Activated effector memory CD4-positive, alpha-beta T cell treated with anti-CD3 and anti-CD28 coated beads, Interleukin-2, amount 50 U/mL, for 16 hours (primary cell): ENCODE data around the gene SYN1.
A peak's percentile ranks its signal among the peaks of the same experiment; 100 is the strongest.

Experiments used
- DNase-seq: peaks from one replicate; pipeline ENCODE4 v3.0.0-alpha.2; 2020

The SYN1 gene

GRCh38 chrX:47593522-47593921 is 26.1 kb downstream of the SYN1 start:
- DNase-seq = no peak

DNA sequence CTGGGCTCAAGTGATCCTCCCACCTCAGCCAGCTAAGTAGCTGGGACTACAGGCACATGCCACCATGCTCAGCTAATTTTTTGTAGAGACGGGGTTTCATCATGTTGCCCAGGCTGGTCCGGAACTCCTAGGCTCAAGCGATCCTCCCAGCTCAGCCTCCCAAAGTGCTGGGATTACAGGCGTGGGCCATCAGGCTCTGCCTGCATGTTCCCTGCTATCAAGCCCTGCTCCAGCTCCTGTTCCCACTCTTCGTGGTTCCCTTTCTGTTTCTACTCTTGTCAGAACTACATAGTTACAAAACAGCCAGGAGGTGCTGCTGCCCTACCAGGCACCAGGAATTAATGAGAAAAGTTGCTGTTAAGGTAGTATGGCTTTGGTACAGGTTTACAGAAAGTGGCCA is 28.7 kb downstream of the SYN1 start:
- DNase-seq = no peak

DNA sequence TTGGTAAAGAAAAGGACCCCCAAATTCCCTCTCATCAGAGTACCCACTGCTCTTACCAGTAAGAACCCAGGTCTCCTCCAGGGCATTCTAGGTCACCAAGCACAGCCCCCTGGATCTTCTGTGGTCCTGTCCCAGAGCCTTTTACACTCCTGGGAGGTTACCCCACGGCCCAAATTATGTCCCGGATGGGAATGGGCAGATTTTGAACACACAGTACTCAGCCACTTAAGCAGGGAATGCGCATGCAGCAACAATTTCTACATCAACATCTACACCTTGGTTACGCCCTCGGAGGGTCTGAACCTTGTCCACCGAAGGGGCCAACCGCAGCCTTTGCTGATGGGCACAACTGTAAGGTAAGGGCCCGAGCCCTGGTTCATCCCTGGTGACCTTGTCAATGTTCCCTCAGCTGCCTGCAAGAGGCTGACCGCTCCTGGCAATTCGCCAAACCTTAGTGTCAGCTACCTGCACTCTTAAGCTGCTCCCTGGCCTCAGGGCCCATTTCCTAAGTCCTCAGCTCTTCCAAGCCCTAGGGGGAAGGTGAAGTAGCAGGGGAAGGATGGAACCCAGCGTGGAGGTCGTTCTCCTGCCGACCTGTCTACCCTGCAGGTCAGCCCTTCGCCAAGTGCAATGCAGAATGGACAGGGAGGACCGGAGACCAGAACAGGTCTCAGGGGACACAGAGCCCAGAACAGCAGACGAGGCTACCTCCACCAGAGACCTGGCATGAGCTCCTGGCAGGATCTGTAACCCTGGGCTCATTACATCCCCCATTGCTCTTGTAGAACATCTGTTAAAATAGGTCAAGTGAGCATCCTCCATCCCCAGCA is 31.5 kb downstream of the SYN1 start:
- DNase-seq = no peak

DNA sequence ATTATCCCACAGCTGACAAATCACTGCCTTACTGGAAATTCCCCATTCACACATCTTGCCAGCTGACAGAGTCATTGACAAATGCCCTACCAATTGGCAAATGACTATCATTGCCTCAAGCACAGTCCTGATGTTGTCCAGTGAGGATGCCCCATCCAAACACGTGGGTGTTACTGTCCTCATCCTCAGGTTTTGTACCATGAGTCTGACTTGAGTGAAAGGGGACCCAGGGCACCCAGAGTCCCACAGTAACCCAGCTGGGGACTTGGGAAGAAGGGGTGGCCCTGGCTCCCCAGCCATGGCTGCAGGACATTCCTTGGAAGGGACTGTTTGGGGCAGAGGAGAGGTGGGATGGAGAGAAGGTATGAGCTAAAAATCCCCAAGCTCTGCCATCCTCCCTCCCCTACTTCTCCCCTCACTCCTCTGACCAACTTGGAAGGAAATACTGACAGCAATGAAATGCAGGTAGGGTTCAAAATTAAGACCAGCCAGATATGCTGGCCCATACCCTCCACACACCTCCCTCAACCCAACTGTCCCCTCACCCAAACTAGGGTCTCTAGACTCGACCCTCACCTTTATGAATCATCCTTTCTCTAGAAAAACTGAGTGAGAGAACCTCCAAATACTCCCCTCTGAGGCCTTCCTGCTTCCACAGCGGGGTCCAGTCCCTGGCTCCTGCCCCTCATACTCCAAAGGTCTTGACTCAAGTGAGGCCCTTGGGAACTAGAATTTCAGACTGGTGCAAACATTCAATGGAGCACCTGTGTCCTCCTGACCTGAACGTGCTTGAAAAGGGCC is 32.4 kb downstream of the SYN1 start:
- no peak for DNase-seq

GRCh38 chrX:47586043-47586787 is 33.4 kb downstream of the SYN1 start:
- no peak for DNase-seq

GRCh38 chrX:47585273-47585672 is 34.4 kb downstream of the SYN1 start:
- DNase-seq = no peak

GRCh38 chrX:47584714-47585113 is 34.9 kb downstream of the SYN1 start:
- DNase-seq = no peak

- no peak for DNase-seq
Observed at GRCh38 chrX:47583240-47583861, 36.3 kb downstream of the SYN1 start.

GRCh38 chrX:47581731-47582647 is 37.7 kb downstream of the SYN1 start, which contains the start of gene TIMP1:
TIMP1 (plus strand) TSS chrX:47582436; CDS start chrX:47583416, 980 bp downstream.
- DNase-seq = peak; percentile 92

GRCh38 chrX:47579537-47579936 is 40.1 kb downstream of the SYN1 start:
- peak; percentile 78 for DNase-seq

GRCh38 chrX:47578692-47579091 is 41.0 kb downstream of the SYN1 start:
- DNase-seq = no peak

- no peak for DNase-seq
Observed at GRCh38 chrX:47577901-47578300, 41.8 kb downstream of the SYN1 start.

- no peak for DNase-seq
Observed at GRCh38 chrX:47577424-47577823, 42.2 kb downstream of the SYN1 start.

- DNase-seq = no peak
Observed at GRCh38 chrX:47576021-47576898, 43.4 kb downstream of the SYN1 start.

DNA sequence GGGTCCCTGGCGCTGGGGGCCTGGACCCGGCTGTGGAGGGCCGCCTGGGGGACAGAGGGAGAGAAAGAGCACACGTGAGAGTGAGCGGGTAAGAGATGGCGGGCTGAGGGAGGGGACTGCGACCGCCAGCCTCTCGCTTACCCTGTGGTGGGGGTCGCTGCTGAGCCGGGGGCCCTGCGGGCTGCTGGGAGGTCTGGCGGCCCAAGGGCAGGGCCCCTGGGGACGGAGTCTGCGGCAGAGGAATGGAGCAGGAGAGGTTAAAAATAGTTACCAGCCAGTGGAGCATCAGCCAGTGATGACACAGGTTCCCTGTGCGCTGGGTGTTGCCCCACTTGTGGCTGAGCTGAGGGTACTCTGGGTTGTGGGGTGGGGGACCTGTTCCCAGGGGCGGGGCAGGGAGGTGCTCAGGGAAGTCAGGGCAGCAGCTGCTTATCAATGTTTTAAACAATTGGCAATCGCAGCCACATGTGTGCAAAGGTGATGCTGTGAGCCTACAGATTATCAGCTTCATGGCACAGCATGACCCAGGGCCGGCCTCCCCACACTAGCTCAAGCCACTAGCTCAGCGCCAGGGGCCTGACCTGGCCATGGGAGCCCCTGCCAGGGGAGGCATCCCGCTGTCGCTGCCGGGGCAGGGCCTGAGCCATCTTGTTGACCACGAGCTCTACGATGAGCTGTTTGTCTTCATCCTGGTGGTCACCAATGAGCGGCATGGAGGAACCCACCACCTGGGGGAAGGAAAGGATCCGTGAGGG is 44.9 kb downstream of the SYN1 start:
- DNase-seq = no peak

DNA sequence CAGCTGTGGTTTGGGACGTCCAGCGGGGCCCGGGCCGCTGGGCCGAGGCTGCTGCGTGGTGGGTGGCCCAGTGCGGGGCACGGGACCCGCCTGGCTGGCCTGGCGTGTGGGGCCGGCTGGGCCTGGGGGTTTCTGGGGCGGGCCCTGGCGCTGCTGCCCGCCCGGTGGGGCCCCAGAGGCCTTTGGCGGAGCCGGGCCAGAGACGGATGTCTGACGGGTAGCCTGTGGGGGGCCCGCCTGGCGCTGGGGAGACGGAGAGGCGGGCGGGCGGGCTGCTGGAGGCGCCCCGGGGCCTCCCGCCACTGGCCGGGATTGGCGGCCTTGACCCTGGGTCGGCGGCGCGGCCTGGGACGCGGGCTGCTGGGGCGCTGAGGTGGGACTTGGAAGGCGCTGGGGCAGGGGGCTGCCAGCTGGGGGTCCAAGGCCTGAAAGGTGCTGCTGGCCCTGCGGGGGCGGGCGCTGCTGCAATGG is 45.5 kb downstream of the SYN1 start:
- no peak for DNase-seq

- no peak for DNase-seq
Observed at GRCh38 chrX:47573341-47574075, 46.1 kb downstream of the SYN1 start.

GRCh38 chrX:47572773-47573340 is 46.8 kb downstream of the SYN1 start:
- no peak for DNase-seq

DNA sequence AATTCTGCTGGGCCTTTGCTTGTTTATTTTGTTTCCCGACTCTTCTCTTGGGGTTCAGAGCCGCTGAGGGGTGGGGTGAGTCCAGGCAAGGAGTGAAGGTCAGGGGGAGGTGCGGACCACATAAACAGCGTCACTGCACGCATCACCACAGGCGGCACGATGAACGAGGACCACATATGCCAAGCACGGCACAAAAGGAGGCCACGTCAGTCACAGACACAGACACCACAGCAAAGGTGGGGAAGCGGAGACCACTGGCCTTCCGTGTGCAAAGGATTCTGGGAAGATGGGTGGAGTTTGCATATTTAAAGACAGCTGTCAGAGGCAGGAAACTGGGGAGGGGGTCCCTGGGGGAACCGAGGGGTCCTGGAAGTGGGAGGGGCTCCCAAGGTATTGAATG is 47.8 kb downstream of the SYN1 start:
- DNase-seq = no peak
